GM19395 (cell line): ENCODE results near the gene LAMP1.
"Not testable (repeated sequence)": the region's sequence is repeated elsewhere in the genome, so short reads cannot be mapped to it uniquely, and the experiment has no call there.

Source experiments
- ATAC-seq: cut with Tn5 transposase; IDR thresholded peaks from one replicate; pipeline ENCODE4 v1.9.1; 2021; ENCODE audit warnings: mild to moderate bottlenecking, moderate library complexity; ENCODE audit not compliant: unreplicated experiment

The LAMP1 gene

GRCh38 chr13:113296823-113297369, at the start of gene LAMP1:
TSS of gene LAMP1 (plus strand) at chr13:113297239. CDS start at chr13:113297435, 196 bp downstream.
- peak; percentile 81 for ATAC-seq

DNA sequence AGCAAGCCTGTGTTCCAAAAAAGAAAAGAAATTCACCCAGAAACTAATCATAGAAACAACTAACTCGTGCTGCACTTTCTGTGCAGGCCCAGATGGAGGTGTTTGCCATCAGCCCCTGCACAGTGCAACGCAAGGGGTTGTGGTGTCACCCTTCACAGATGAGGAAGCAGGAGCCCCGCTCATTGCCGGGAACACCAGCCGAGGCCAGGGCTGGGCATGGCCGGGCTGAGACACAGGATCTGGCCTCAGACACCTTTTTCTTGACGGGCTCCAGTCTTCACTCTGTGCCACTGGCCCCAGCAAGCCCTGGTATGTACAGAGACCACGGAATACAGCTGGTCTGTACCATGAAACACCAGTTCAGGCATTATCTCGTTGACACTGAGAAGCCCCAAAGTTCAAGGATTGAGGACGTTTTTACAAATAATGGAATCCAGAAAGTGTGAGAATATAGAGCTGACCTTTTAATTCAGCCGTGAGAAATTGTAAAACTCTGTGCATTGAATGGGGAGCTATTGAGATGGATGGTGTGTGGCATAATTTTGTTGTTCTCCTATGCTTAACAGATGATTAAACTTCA, 44.4 kb upstream of the LAMP1 start:
- no peak for ATAC-seq

DNA sequence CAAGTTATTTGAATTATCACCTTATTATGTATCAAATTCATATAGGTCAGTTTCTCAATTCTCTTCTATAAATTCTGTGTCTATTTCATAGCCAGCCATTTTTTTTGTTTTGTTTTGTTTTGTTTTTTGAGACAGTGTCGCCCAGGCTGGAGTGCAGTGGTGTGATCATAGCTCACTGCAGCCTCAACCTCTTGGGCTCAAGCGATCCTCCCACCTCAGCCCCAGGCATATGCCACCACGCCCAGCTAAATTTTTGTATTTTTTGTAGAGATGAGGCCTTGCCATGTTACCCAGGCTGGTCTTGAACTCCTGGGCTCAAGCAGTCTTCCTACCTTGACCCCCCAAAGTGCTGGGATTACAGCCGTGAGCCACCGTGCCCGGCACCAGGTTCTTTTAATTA, 39.1 kb upstream of the LAMP1 start:
- ATAC-seq, result not testable (repeated sequence)

DNA sequence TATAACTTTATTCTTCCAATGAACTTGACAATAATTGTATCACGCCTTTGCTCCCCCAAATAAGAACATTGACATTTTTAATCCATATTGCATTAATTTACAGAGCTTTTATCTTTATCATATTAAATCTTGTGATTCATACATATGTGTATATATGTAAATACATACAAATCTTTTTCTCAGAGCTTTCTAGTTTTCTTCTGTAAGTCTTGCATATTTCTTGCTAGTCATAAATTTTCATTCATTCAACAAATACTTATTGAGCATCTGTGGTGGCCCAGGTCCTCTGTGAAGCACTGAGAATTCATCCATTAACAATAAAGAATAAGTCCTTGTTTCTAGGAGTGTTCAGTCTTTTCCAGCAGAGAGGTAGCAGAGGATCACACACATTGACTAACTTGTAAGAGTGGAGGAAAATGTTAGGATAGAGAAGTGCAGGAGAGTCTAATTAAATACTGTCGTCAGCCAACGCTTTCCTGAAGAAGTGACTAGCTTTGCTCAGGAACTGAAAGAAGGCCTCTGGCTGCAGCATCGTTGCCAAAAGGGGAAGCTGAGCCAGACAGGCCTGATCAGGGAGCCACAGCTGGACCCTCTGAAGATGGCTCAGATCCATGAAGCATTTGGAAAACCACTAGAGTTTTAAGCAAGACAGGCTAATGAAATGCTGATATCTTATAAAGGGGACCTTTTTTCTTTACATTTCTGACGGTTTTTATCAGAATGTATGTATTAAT, 38.6 kb upstream of the LAMP1 start:
- no peak for ATAC-seq

DNA sequence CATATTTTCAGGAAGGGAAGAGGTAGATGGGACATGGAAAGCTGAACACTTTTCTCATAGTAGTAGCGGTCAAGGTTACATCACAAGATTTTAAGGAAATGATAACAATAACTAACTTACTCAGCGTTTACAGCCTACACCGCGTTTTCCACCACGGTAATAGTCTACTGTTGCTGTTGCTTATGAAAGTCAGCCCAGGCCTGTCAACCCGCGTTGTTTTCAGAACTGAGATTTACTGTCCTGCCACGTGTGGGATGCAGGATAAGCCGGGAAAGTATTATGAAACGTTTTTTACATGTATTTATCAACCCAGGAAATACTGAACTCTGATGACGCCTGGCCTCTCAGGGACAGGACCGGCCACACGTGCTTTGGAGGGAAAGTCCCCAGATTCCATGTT, 36.0 kb upstream of the LAMP1 start:
- ATAC-seq, result no peak

- not testable (repeated sequence) for ATAC-seq
Measured at GRCh38 chr13:113263016-113263415, 34.0 kb upstream of the LAMP1 start.

GRCh38 chr13:113267642-113268405, 29.2 kb upstream of the LAMP1 start:
- no peak for ATAC-seq

DNA sequence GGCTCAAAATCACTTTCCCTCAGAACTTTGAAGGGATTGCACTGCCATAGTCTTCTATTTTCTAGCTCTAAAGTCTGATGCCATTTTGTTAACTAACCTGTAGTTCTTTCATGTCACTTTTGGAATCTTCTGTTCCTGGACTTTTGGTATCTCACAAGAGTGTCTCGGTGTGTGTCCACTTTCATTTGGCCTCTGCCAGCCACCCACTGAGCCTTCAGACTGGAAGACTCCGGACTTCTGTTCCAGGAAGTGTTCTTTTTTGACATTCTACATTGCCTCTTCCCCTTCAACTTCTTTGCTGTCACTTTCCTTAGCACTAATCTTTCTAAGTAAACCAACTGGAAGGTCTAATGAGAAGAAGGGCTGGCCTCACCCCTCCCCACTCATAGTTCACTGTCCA, 25.0 kb upstream of the LAMP1 start:
- no peak for ATAC-seq

DNA sequence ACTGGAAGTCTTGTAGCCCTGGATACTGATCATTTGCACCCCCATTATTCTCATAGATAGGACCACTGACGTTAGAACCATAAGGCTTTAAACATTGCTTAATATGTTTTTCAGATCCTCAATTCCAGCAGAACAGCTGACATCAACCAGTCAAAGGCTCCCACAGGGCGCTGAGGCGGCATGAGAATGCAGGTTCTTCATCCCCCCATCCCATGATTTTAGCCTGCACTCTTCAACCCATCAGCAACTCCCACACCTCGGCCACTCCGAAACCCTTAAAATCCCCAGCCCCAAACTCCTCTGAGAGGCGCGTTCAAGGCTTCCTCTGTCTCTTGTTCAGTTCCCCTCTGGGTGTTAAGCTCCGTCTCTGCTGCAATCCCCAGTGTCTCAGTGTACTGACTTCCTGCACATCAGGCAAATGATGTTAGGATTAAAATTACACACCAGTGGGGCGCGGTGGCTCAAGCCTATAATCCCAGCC, 24.3 kb upstream of the LAMP1 start:
- ATAC-seq, result no peak

GRCh38 chr13:113273321-113273720, 23.7 kb upstream of the LAMP1 start:
- ATAC-seq, result no peak

GRCh38 chr13:113273851-113274590, 23.0 kb upstream of the LAMP1 start:
- ATAC-seq, result no peak

- ATAC-seq, result no peak
Measured at GRCh38 chr13:113274721-113275120, 22.3 kb upstream of the LAMP1 start.

DNA sequence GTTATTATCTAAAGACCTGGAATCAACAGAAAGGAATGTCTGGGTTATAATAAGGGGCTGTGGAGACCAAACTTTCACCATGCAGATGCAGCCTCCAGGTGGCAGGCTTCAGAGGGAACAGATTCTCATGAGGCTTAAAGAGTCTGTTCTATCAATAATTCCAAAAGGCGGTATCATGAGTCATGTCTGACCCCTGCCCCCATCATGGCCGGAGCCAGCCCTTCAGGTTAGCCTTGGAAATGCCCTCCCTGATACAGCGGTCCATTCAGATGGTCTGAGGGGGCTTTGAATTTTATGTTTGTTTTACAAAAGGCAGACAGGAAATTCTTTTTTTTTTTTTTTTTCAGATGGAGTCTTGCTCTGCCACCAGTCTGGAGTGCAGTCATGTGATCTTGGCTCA, 21.7 kb upstream of the LAMP1 start:
- no peak for ATAC-seq

GRCh38 chr13:113280126-113280525, 16.9 kb upstream of the LAMP1 start:
- ATAC-seq, result no peak

- no peak for ATAC-seq
Measured at GRCh38 chr13:113283904-113284303, 13.1 kb upstream of the LAMP1 start.

- no peak for ATAC-seq
Measured at GRCh38 chr13:113288880-113289279, 8.2 kb upstream of the LAMP1 start.

DNA sequence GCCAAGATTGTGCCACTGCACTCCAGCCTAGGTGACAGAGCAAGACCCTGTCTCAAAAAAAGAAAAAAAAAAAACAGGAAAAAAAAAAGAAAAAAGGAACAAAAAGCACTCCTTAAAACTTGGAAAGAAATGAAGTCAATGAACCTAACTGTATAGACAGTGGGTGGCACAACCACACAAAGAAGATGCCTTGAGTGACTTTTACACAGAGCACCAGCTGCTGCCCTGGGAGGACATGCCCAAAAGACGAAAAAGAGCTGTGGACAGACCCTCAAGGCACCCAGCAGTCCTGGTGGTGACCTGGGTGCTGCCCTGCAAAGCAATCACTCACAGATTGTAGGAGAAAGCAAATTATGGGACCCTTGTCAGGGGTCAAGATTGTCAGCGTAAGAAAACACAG, 5.9 kb upstream of the LAMP1 start:
- no peak for ATAC-seq

DNA sequence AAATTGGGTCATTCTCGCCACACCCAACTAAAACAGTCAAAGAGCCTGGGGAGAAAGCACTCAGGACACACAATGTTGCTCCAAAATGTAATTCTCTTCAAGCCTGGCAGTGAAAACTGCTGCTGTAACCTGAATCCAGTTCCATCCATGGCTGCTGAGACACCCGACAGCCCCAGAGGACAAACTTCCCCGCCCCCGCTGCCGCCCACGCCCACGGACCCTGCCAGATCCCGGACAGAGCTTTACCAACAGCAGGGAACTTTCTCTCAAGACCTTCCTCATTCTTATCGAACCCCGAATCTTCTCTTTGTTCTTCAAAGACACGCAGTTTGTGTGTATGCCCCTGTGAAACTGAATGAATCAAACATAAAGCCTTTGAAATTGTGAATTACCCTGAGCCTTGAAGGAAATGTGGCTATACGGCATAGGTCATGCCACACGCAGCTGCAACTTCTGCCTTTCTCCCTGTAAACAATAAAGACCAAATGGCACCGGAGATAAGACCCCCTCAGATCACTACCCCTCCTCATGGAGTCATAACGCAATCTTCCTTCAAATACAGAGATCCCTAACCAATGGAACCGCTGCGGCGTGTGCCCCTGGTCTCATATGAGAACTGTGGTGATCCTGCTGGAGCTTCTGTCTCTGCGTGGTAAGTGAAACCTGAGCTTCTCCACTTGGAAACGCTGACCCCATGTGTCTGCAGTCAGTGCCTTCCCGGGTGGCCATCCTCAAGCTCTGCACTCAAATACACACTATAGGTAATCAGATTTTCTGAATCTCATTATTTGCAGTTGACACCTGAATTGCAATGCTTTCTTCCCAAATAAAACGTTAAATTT, 4.8 kb upstream of the LAMP1 start:
- ATAC-seq, result no peak

DNA sequence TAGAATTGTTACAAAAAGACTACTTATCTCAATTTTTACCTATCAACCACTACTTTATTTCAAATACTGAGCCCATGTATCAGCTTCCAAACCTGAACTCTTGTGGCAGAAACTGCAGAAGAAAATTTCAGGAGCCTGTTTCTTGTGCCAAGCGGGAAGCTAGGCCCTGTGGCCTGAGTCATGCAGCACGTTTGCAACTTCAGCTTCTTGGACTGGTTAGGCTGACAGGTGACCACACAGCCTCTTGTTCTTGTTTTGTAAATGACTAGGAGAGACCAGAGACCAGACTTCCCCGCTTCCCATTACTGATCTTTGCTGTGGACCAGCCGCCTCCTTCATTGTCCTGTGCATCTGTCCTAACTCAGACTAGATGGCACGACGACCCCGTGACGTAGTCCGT, 3.4 kb upstream of the LAMP1 start:
- ATAC-seq, result no peak

- no peak for ATAC-seq
Measured at GRCh38 chr13:113295776-113296175, 1.3 kb upstream of the LAMP1 start.
